Brain microvascular endothelial cell (primary cell): ENCODE data around the gene SNAPIN.

Experiments
- DNase-seq: peaks from one replicate; pipeline ENCODE4 v3.0.0-alpha.2; 2020
- H3K27ac ChIP-seq: fragments of 250-450 bp; sonication (Bioruptor Pico); 2 replicates; pipeline ENCODE4 v1.5.1; 2020; ENCODE audit warnings: mild to moderate bottlenecking, moderate library complexity
- H3K27me3 ChIP-seq: fragments of 250-450 bp; sonication (Bioruptor Pico); replicated peaks from 2 replicates; pipeline ENCODE4 v1.5.1; 2020; ENCODE audit warnings: mild to moderate bottlenecking
- H3K36me3 ChIP-seq: fragments of 250-450 bp; sonication (Bioruptor Pico); replicated peaks from 2 replicates; pipeline ENCODE4 v1.5.1; 2020; ENCODE audit warnings: mild to moderate bottlenecking
- H3K4me3 ChIP-seq: 2 replicates; pipeline ENCODE4 v1.5.1; 2011; ENCODE audit warnings: low read depth, mild to moderate bottlenecking, control low read depth, low read length, moderate library complexity
- in situ Hi-C: cut with HindIII; loops from 2 replicates; pipeline ENCODE4 v1.10.0; 2017; ENCODE audit warnings: low sequenced_read_pairs, low pct_ligation_motif_present
- TF ChIP-seq, protein P1 (sequence below): IDR thresholded peaks from 2 replicates; pipeline ENCODE4 v1.5.1; 2011; ENCODE audit warnings: low read depth, mild to moderate bottlenecking, moderate library complexity, low read length, control low read depth, inconsistent platforms; ENCODE audit errors: missing control alignments

The SNAPIN gene

DNA sequence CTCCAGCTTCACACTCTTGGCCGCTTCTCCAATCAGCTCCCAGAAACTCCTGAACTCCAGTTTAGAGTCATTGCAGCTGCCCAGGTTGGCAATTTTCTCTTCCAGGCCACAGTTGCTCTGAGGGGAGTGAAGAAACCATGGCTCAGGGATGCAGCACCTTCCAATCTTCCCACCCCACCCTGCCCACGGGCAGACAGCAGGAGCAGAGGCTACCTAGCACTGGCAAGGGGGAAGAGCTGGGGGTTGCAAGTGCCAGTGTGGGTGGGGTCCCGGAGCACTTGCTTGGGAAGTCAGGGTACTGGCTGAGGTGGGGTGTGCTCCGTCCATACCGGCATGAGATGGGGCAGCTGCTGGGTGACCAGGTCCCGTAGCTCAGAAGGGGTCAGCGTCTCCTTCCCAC lies 43.6 kb upstream of the SNAPIN start:
- H3K36me3 ChIP-seq: peaks cover 12% of the 10 kb centered on the region
- in situ Hi-C loops: no loop called here
- TF ChIP-seq, protein P1, sequence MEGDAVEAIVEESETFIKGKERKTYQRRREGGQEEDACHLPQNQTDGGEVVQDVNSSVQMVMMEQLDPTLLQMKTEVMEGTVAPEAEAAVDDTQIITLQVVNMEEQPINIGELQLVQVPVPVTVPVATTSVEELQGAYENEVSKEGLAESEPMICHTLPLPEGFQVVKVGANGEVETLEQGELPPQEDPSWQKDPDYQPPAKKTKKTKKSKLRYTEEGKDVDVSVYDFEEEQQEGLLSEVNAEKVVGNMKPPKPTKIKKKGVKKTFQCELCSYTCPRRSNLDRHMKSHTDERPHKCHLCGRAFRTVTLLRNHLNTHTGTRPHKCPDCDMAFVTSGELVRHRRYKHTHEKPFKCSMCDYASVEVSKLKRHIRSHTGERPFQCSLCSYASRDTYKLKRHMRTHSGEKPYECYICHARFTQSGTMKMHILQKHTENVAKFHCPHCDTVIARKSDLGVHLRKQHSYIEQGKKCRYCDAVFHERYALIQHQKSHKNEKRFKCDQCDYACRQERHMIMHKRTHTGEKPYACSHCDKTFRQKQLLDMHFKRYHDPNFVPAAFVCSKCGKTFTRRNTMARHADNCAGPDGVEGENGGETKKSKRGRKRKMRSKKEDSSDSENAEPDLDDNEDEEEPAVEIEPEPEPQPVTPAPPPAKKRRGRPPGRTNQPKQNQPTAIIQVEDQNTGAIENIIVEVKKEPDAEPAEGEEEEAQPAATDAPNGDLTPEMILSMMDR: no peak
- DNase-seq: no peak
- H3K27me3 ChIP-seq: no peaks in the 10 kb centered on the region
- H3K4me3 ChIP-seq: no peak overlapping the region
- no peak overlapping the region for H3K27ac ChIP-seq

DNA sequence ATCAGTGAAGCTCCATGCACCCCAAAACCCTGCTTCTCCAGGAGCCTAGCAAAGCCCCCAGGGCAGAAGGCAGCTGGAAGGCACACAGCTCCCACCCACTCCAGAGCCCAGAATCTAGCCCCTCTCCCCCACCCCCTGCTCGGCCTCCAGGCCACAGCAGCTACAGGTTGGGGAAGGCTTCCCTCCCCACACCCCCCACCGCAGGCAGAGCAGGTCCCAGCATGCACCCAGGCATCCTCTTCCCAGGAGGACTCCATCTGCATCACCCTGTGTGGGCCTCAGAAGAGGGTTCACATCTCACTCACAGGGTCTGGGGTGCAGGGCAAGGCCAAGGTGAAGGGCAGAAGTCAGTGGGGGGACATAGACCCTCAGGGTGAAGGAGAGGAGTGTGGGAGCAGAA lies 43.1 kb upstream of the SNAPIN start:
- in situ Hi-C loops: no loop called here
- H3K27ac ChIP-seq: no peak overlapping the region
- H3K27me3 ChIP-seq: no peaks in the 10 kb centered on the region
- no peak for DNase-seq
- no peak overlapping the region for H3K4me3 ChIP-seq
- H3K36me3 ChIP-seq: peaks cover 16% of the 10 kb centered on the region
- TF ChIP-seq, protein P1: no peak

- H3K36me3 ChIP-seq: peaks cover 19% of the 10 kb centered on the region
- H3K4me3 ChIP-seq: no peak within 1 kb of the TSS
- no peak for DNase-seq
- TF ChIP-seq, protein P1: no peak
- in situ Hi-C loops: no loop called here
- no peak within 1 kb of the TSS for H3K27ac ChIP-seq
- H3K27me3 ChIP-seq: no peaks in the 10 kb centered on the region
Observed at GRCh38 chr1:153616144-153616916, 42.2 kb upstream of the SNAPIN start, which contains the start of gene S100A14. Gene S100A14, minus strand, starts transcription at chr1:153616325. Its CDS starts 467 bp downstream, at chr1:153615858.

DNA sequence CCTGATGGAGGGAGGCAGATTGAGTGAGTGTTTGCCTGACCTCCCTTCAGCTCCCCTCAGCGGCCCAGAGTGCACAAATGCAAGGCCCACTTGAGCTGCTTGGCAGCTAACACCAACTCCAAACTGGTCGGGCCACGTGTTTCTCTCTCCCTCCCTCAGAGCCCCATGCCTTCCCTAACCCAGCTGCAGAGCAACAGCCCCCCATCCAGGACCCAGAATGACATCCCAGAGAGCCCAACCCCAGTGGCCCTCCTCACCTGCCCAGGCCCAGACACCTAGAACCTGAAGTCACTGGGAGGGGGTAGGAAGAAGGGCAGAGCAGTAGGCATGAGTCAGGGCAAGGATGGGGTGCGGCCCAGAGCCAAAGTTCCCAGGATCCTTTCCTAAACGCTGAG lies 41.6 kb upstream of the SNAPIN start:
- no peak overlapping the region for H3K27ac ChIP-seq

GRCh38 chr1:153617663-153618062 lies 40.8 kb upstream of the SNAPIN start:
- H3K36me3 ChIP-seq: peaks cover 28% of the 10 kb centered on the region
- H3K4me3 ChIP-seq: no peak overlapping the region
- DNase-seq: no peak
- no peaks in the 10 kb centered on the region for H3K27me3 ChIP-seq
- in situ Hi-C loops: no loop called here
- H3K27ac ChIP-seq: no peak overlapping the region
- TF ChIP-seq, protein P1: no peak

More for the DNA sequence above, 41.6 kb upstream of the SNAPIN start:
- TF ChIP-seq, protein P1: no peak
- no peaks in the 10 kb centered on the region for H3K27me3 ChIP-seq
- H3K36me3 ChIP-seq: peaks cover 20% of the 10 kb centered on the region
- in situ Hi-C loops: no loop called here
- H3K4me3 ChIP-seq: no peak overlapping the region
- no peak for DNase-seq
